Parathyroid adenoma (tissue), 2 donors: ENCODE results near the gene ZNF683.

ENCODE experiments used
- H2AFZ ChIP-seq: fragments of 300-600 bp; sonication (generic); one replicate; pipeline ENCODE4 v1.7.0; 2017; ENCODE audit warnings: antibody characterized with exemption, mild to moderate bottlenecking
- H3K27ac ChIP-seq: fragments of 300-600 bp; sonication (generic); one replicate; pipeline ENCODE4 v1.7.0; 2017
- H3K27me3 ChIP-seq: fragments of 300-600 bp; sonication (generic); one replicate; pipeline ENCODE4 v1.7.0; 2017; ENCODE audit warnings: low read length; ENCODE audit not compliant: control insufficient read depth, insufficient read depth
- H3K36me3 ChIP-seq: fragments of 300-600 bp; sonication (generic); one replicate; pipeline ENCODE4 v1.7.0; 2017; ENCODE audit warnings: low read length; ENCODE audit not compliant: control insufficient read depth, insufficient read depth
- H3K4me1 ChIP-seq: fragments of 300-600 bp; sonication (generic); one replicate; pipeline ENCODE4 v1.7.0; 2017; ENCODE audit warnings: control low read depth
- H3K4me2 ChIP-seq: fragments of 300-600 bp; sonication (generic); one replicate; pipeline ENCODE4 v1.7.0; 2017; ENCODE audit warnings: low read length
- H3K4me3 ChIP-seq: fragments of 300-600 bp; sonication (generic); one replicate; pipeline ENCODE4 v1.7.0; 2017; ENCODE audit warnings: low read depth, low read length
- H3K79me2 ChIP-seq: fragments of 300-600 bp; sonication (generic); one replicate; pipeline ENCODE4 v1.7.0; 2017; ENCODE audit warnings: control low read depth
- H3K9ac ChIP-seq: fragments of 300-600 bp; sonication (generic); one replicate; pipeline ENCODE4 v1.7.0; 2017; ENCODE audit warnings: mild to moderate bottlenecking
- H3K9me3 ChIP-seq: fragments of 300-600 bp; sonication (generic); one replicate; pipeline ENCODE4 v1.7.0; 2017; ENCODE audit warnings: low read length; ENCODE audit not compliant: control insufficient read depth
- TF ChIP-seq, protein P1 (sequence below): fragments of 300-600 bp; sonication (generic); IDR thresholded peaks from one replicate; pipeline ENCODE4 v1.7.0; 2017; ENCODE audit warnings: antibody characterized with exemption, mild to moderate bottlenecking
- donor health status: primary hyperparathyroidism.

The ZNF683 gene

DNA sequence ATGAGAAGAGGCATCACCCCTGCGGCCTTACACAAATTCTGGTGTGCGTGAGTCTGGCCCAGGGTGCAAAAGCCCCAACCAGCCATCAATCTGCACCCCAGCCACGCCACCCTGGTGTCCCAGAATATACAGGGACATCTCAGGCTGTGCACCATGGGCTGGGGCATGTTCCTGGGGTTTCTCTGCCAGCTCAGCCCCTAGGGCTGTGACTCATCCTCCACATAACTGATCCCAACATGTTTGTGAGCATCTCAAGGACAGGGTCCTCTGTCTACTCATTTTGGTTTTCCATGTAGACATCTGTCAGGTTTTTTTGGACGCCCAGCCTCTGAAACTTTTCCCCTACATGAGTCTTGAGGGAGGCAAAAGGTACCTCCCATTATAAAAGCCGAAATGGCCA, 511 bp downstream of the ZNF683 start:
- Histone ChIP-seq H3K79me2 (no peaks in the 10 kb centered on the region), H3K27ac (no peak overlapping the region), H3K4me2 (no peak overlapping the region), H2AFZ (no peak overlapping the region), H3K9ac (no peak overlapping the region), H3K9me3 (no peaks in the 10 kb centered on the region), H3K4me1 (no peaks in the 10 kb centered on the region), H3K36me3 (no peaks in the 10 kb centered on the region), H3K4me3 (no peak overlapping the region), H3K27me3 (no peaks in the 10 kb centered on the region)
- TF ChIP-seq, protein P1, sequence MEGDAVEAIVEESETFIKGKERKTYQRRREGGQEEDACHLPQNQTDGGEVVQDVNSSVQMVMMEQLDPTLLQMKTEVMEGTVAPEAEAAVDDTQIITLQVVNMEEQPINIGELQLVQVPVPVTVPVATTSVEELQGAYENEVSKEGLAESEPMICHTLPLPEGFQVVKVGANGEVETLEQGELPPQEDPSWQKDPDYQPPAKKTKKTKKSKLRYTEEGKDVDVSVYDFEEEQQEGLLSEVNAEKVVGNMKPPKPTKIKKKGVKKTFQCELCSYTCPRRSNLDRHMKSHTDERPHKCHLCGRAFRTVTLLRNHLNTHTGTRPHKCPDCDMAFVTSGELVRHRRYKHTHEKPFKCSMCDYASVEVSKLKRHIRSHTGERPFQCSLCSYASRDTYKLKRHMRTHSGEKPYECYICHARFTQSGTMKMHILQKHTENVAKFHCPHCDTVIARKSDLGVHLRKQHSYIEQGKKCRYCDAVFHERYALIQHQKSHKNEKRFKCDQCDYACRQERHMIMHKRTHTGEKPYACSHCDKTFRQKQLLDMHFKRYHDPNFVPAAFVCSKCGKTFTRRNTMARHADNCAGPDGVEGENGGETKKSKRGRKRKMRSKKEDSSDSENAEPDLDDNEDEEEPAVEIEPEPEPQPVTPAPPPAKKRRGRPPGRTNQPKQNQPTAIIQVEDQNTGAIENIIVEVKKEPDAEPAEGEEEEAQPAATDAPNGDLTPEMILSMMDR: no peak

DNA sequence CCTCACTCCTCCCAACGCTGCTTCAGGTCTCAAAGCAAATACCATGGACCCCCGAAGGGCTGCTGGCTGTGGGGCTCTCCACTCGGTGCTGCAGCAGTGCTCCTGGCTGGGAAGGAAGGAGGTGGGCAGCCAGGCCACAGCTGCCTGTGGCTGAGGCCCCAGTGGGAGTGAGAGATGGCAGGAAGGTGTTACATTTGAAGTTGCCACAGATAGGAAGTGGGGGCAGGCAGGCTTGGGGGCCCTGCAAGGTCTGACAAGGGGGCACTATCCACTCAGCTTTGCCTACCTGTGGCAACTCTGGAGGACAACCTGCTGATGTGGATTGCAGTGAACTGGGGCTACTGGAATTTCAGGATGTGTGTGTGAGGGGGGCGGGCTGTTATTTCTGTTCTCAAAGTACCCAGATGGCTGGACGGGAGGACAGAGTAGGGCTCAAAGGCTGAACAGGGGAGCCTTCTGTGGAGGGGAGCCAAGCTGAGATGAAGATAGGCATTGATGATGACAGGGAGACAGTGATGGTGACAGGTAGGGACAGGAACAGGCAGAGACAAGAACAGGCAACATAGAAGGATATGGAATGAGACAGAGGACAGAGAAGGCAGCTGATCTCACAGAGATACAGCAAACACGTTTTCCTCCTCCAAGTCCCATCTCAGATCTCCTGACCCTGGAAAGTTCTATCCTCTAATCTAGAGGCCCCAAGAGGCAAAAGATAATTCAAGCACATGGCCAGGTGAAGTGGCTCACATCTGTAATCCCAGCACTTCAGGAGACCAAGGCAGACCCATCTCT, 1.8 kb downstream of the ZNF683 start:
- Histone ChIP-seq H3K27ac (no peak overlapping the region), H3K4me3 (no peak overlapping the region), H2AFZ (no peak overlapping the region), H3K4me1 (no peaks in the 10 kb centered on the region), H3K36me3 (no peaks in the 10 kb centered on the region), H3K4me2 (no peak overlapping the region), H3K9me3 (no peaks in the 10 kb centered on the region), H3K9ac (no peak overlapping the region), H3K27me3 (no peaks in the 10 kb centered on the region), H3K79me2 (no peaks in the 10 kb centered on the region)
- TF ChIP-seq, protein P1: no peak

- H3K9ac ChIP-seq: no peak overlapping the region
- H3K79me2 ChIP-seq: no peaks in the 10 kb centered on the region
- TF ChIP-seq, protein P1: no peak
- H3K27ac ChIP-seq: no peak overlapping the region
- no peak overlapping the region for H3K4me2 ChIP-seq
- H3K4me3 ChIP-seq: no peak overlapping the region
- no peaks in the 10 kb centered on the region for H3K36me3 ChIP-seq
- H2AFZ ChIP-seq: no peak overlapping the region
- no peaks in the 10 kb centered on the region for H3K4me1 ChIP-seq
- no peaks in the 10 kb centered on the region for H3K27me3 ChIP-seq
- no peaks in the 10 kb centered on the region for H3K9me3 ChIP-seq
These were observed 4.1 kb downstream of the ZNF683 start for GRCh38 chr1:26368486-26368885.

GRCh38 chr1:26368006-26368405, 4.5 kb downstream of the ZNF683 start:
- Histone ChIP-seq H3K4me3 (no peak overlapping the region), H3K79me2 (no peaks in the 10 kb centered on the region), H3K27me3 (no peaks in the 10 kb centered on the region), H3K27ac (no peak overlapping the region), H3K4me2 (no peak overlapping the region), H3K4me1 (no peaks in the 10 kb centered on the region), H3K36me3 (no peaks in the 10 kb centered on the region), H2AFZ (no peak overlapping the region), H3K9me3 (no peaks in the 10 kb centered on the region), H3K9ac (no peak overlapping the region)
- TF ChIP-seq, protein P1: no peak

- no peaks in the 10 kb centered on the region for H3K36me3 ChIP-seq
- no peak overlapping the region for H3K9ac ChIP-seq
- H3K4me2 ChIP-seq: no peak overlapping the region
- TF ChIP-seq, protein P1: no peak
- no peaks in the 10 kb centered on the region for H3K79me2 ChIP-seq
- no peak overlapping the region for H2AFZ ChIP-seq
- H3K4me3 ChIP-seq: no peak overlapping the region
- H3K4me1 ChIP-seq: no peaks in the 10 kb centered on the region
- no peaks in the 10 kb centered on the region for H3K27me3 ChIP-seq
- no peaks in the 10 kb centered on the region for H3K9me3 ChIP-seq
- no peak overlapping the region for H3K27ac ChIP-seq
These were observed 5.1 kb downstream of the ZNF683 start for GRCh38 chr1:26367441-26367840.
